Fibroblast of mammary gland (primary cell): Measurements from ENCODE around the gene PPP1R12B.
A peak's percentile ranks its signal among the peaks of the same experiment; 100 is the strongest.
"Not testable (repeated sequence)": the region's sequence is repeated elsewhere in the genome, so short reads cannot be mapped to it uniquely, and the experiment has no call there.

ENCODE experiments used
- DNase-seq: peaks from one replicate; pipeline ENCODE4 v3.0.0-alpha.2; 2010; ENCODE audit warnings: low read depth
- H3K4me3 ChIP-seq: 2 replicates; pipeline ENCODE4 v1.5.1; 2011; ENCODE audit warnings: low read depth, mild to moderate bottlenecking, low read length, moderate library complexity; ENCODE audit not compliant: control insufficient read depth
- CTCF ChIP-seq: conservative IDR thresholded peaks from 2 replicates; pipeline ENCODE4 v1.5.1; 2011; ENCODE audit warnings: low read depth, low read length, inconsistent platforms; ENCODE audit not compliant: control insufficient read depth, insufficient read depth

The PPP1R12B gene

DNA sequence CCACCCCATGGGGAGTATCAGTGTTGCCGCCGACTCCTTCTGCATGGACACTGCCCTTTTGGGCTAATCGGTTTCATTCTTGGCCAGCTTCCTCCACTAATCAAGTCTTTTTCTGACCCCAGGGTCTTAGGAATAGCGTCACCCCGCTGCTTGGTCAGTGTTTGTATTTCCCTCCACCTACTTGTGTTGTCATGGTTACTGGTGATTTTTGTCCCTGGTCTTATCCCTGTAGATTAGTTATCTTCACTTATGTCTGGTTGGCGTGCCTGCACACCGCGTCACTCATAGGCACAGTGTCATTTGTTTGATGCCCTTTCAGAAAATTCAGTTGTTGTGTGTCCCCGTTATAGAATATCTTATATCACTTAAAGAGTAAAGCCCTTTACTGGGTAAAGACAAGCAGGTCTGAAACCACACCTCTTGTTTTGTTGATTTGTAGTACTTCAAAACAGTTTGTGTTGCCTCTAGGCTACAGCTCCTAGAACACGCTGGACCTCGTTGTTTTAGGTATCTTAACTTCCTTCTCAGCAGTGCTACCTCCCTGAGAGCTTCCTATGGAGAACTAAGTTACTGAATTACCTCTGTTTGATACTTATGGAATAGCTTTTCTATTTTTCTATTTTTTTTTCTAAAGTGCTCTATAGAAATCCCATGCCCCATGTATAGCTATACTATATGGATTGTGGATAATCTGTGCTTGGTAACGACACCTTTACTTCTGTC lies 868 bp downstream of the PPP1R12B start:
- DNase-seq, result peak; percentile 79
- H3K4me3 ChIP-seq, result peak overlapping the region; percentile 97
- TF ChIP-seq CTCF, result no peak

- no peak overlapping the region for H3K4me3 ChIP-seq
- no peak for TF ChIP-seq CTCF
- peak; percentile 44 for DNase-seq
Observed at GRCh38 chr1:202351725-202352124, 3.2 kb downstream of the PPP1R12B start.

DNA sequence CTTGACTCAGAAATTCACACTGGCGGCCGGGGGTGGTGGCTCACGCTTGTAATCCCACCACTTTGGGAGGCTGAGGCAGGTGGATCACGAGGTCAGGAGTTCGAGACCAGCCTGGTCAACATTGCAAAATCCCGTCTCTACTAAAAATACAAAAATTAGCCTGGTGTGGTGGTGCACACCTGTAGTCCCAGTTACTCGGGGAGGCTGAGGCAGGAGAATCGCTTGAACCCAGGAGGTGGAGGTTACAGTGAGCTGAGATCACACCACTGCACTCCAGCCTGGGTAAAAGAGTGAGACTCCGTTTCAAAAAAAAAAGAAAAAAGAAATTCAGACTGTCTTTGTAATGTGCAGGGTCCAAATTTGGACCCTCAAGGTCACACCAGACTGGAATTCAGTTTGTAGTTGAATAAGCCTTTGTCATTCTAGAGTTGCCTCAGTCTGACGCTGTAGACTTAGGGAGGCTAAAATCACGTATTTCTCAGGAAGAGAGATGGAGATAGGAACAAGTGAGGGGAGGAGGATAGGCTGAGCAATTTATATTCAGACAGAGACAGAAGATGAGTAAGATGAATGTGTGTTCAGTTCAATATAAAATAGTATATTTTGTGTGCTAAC lies 4.2 kb downstream of the PPP1R12B start:
- H3K4me3 ChIP-seq, DNase-seq: not testable (repeated sequence)

DNA sequence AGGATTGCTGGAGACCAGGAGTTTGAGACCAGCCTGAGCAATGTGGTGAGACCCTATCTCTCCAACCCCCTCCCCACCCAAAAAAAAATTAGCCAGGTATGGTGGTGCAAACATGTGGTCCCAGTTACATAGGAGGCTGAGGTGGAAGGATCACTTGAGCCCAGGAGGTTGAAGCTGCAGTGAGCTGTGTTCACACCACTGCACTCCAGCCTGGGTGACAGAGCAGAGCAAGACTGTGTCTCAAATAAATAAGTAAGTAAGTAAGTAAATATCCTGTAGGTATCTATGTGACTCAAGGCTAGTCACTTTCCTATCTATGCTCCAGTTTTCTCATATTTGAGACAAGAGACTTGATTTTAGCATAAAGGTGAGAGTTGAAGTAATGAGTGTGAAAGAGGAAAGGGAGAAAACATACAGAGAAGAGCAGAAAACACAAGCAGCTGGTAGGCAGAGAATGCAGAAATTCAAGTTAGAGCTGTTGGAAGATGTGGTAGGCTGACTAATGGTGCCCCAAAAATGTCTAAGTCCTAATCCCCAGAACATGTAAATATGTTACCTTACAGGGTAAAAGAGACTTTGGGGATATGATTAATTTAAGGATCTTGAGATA lies 7.5 kb downstream of the PPP1R12B start:
- no peak for TF ChIP-seq CTCF
- no peak for DNase-seq
- no peak overlapping the region for H3K4me3 ChIP-seq

DNA sequence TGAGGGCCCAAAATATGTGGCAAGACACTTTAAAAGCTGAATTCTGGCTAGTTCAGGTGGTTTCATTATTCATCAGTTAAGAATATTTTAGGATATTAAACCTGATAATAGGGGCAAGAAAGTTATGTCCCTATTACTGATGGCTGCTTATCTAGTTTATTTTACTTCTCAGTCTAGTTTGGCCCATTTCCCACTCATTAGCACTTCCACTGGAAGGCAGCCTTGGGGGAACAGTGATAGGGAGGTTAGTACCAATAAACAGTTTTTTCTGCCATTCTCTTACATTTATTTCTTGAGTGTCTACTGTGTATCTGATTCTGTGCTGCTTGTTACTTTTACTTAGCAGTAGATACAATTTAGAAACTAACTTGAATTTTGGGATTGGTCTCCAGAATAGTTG lies 9.0 kb downstream of the PPP1R12B start:
- no peak for TF ChIP-seq CTCF
- H3K4me3 ChIP-seq, result no peak overlapping the region
- no peak for DNase-seq

GRCh38 chr1:202361224-202361623 lies 12.7 kb downstream of the PPP1R12B start:
- TF ChIP-seq CTCF, result no peak
- no peak for DNase-seq
- no peak overlapping the region for H3K4me3 ChIP-seq

GRCh38 chr1:202361701-202362100 lies 13.2 kb downstream of the PPP1R12B start:
- no peak for DNase-seq
- no peak overlapping the region for H3K4me3 ChIP-seq
- no peak for TF ChIP-seq CTCF
